Urinary bladder (tissue), 4 donors: Measurements from ENCODE around the gene E2F1. TPM values are rescaled to one million over a fixed set of nuclear protein-coding genes. Genes with fewer than 3 reads are reported as not detected.

Experiments
- DNase-seq: peaks from one replicate; pipeline ENCODE4 v3.0.0-alpha.2; 2015; ENCODE audit errors: extremely low spot score
- H3K27ac ChIP-seq: one replicate; pipeline ENCODE4 v1.5.1; 2013; ENCODE audit warnings: low read depth, mild to moderate bottlenecking, moderate library complexity
- H3K36me3 ChIP-seq: one replicate; pipeline ENCODE4 v1.6.1; 2013; ENCODE audit warnings: mild to moderate bottlenecking, moderate library complexity; ENCODE audit not compliant: insufficient read depth
- H3K4me1 ChIP-seq: one replicate; pipeline ENCODE4 v1.6.1; 2013; ENCODE audit warnings: mild to moderate bottlenecking, moderate library complexity; ENCODE audit not compliant: insufficient read depth
- H3K4me3 ChIP-seq: one replicate; pipeline ENCODE4 v1.5.1; 2013; ENCODE audit warnings: low read depth, low read length
- WGBS: extraction: QIAGEN DNeasy Blood & Tissue Kit; methylation state at CpG from one replicate; pipeline ENCODE4 v1.1.7; 2013; 5-methylcytosine and 5-hydroxymethylcytosine counted together
- polyA plus RNA-seq: library from polyadenylated mRNA; stranded (reverse); fragments of 200-250 nt; gene quantifications from one replicate; pipeline ENCODE4 v1.2.3, GENCODE V29; 2013
- total RNA-seq: library from RNA; depleted of rRNA; stranded (reverse); fragments of >200 nt; gene quantifications from one replicate; pipeline ENCODE4 v1.2.3, GENCODE V29; 2014
- donor health status: healthy with polysubstance abuse.
- donor health status: healthy.

E2F1 gene
- total and polyA plus RNA-seq, 2 donors, result 3.5 to 6.6 TPM

DNA sequence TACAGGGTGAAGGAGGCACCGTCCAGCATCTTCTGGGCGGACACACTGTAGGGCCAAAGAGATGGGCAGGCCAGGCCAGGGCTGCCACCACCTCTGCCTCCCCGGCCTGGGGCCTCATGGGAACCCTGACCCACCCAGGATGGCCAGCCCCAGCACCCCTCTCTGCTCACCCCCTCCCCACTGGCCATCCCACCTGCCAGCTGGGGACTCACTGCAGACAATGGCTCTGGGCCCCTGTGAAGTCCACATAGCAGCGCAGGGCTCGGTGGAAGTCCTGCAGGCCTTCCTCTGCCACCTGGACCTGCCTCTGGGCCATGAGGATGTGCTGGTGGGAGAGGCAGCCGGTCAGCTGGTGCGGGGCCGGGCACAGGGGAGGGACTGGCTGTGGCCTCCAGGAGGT is 27.7 kb downstream of the E2F1 start:
- 96% methylated on average over 8 of the region's 8 CpGs for WGBS
- Histone ChIP-seq H3K27ac (no peak overlapping the region), H3K36me3 (peaks cover 6% of the 10 kb centered on the region), H3K4me3 (no peak overlapping the region), H3K4me1 (no peaks in the 10 kb centered on the region)
- DNase-seq, result no peak

DNA sequence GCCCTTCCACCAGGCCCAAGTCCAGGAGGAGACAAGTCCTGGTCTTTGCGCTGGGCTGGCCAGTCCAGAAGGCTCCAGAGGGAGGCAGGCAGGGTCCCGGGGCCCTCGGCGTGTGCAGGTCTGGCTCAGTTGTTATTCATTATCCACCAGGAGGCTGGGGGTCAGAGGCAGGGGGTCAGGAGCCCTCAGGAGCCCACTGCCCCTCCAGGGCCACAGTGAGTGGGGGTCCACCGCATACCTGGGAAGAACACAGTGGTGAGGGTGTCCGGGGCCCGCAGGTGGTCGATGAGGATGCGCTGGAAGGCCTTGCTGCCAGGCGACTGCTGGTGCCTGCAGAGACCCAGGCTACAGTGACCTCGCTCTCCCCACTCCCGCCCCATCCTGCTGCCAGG is 28.5 kb downstream of the E2F1 start:
- WGBS, result 94% methylated on average over 12 of the region's 12 CpGs
- H3K4me3 ChIP-seq, result no peak overlapping the region
- no peak overlapping the region for H3K27ac ChIP-seq
- no peaks in the 10 kb centered on the region for H3K4me1 ChIP-seq
- H3K36me3 ChIP-seq, result peaks cover 6% of the 10 kb centered on the region
- no peak for DNase-seq

DNA sequence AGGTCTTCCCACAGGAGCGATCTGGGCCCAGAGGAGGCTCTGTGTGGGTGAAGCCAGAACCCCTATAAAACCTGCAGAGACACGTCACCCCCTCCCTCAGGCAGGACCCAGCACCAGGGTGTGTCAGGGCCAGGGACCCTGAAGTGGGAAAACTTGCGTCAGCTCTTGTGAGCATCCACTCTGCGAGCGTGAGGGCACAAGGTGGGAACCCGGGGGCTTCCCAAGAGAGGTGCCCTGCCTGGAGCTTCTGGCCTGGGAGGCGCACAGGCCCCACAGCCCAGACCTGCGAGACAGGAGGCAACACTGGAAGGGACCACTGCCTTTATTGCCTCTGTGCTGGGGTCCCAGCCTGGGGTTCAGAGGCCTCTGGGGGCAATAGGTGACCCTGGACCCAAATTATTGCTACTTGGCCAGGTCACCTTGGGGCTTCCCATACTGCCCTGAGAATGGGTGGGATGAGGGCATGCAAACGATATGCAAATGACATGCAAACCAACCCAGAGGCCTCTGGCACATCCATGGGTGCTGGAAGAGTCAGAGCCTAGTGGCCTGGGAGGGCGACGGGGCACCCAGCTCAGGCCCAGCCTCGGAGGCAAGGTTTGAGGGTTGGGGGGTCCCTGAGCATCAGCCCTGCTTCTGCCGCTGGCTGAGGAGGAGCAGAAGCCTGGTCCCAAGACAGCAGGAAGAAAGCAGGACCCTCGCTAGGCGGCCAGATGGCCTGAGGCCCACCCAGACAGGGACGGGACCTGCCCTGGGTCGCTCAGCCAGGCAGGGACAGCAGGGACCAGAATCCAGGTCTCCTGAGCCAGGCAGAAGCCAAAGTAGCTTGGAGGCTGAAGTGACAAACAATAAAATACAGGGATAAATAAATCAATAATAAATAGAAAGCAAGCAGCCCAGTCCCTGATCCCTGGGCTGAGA is 29.1 kb downstream of the E2F1 start:
- WGBS, result 92% methylated on average over 17 of the region's 17 CpGs
- H3K4me3 ChIP-seq, result no peak overlapping the region
- H3K4me1 ChIP-seq, result no peaks in the 10 kb centered on the region
- H3K27ac ChIP-seq, result no peak overlapping the region
- peaks cover 6% of the 10 kb centered on the region for H3K36me3 ChIP-seq
- no peak for DNase-seq

DNA sequence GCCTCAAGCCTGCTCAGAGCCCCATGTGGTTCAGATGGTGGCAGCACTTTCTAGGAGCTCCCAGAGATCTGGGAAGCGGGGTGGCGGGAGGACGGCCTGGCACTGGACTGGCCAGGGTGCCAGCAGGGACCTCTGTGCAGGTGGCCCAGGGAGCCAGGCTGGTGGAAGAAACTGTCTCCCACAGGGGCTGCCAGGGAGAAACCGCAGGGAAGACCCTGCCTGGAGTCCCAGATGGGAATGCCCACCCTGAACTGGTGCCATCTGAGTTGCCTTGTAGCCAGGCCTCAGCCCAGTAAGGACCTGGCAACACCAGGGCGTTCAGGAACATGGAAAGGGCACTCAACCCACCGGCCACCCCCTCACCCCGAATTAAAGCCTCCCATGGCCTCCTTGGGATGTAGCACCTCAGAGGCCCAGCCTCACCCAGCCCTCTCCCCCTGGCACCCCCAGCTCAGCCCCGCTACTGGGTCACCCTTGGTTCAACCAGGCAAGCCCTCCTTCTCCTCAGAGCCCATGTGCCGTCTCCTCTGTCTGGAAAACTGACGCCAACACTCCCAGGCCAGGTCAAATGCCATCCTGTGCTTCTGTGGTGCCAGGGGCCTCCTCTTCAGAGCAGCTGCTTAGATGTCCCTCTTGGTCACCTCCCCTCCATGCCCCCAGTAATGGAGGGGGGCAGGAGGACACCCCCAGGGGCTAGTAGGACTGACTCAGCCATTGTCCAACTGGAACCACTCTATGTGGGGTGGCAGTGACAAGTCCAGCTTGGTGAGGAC is 30.0 kb downstream of the E2F1 start:
- DNase-seq, result no peak
- WGBS, result 95% methylated on average over 10 of the region's 10 CpGs
- Histone ChIP-seq H3K36me3 (peaks cover 6% of the 10 kb centered on the region), H3K4me1 (no peaks in the 10 kb centered on the region), H3K4me3 (no peak overlapping the region), H3K27ac (no peak overlapping the region)

DNA sequence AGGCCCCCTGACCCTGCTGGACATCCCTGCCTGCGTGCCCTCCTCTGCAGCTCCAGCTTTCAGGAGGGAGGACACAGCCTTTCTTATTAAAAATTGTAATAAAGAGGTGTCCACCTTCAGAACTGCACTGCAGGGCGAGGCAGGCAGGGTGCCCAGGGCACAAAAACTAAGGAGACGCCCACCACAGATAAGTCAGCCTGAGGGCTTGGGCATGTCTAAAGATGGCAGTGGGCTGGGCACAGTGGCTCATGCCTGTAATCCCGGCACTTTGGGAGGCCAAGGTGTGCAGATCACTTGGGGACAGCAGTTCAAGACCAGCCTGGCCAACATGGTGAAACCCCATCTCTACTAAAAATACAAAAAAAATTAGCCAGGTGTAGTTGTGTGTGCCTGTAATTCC is 31.0 kb downstream of the E2F1 start:
- Histone ChIP-seq H3K4me3 (no peak overlapping the region), H3K36me3 (peaks cover 6% of the 10 kb centered on the region), H3K4me1 (no peaks in the 10 kb centered on the region), H3K27ac (no peak overlapping the region)
- 50% methylated on average over 4 of the region's 4 CpGs for WGBS
- no peak for DNase-seq

DNA sequence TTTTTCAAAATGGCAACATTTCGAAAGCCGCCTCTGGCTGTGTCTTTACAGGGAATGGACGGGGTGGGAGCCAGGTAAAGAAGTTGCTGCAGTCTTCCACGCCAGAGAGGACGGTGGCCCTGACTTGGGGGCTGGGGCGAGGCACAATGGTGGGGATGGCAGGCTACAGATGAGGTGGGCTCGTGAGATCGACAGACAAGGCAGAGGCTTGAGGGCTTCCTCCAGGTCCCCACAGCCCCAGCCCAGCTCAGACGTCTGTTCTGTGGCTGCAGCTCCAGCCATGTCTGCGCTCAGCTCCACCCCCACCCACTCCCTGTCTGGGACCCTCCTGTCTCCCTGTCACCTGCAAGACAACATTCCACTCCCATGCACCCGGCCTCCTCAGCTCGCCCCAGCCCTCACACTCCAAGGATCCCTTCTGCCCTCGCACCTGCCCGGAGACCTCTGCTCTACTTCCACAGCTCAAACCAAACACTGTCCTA is 31.5 kb downstream of the E2F1 start:
- Histone ChIP-seq H3K27ac (no peak overlapping the region), H3K36me3 (peaks cover 6% of the 10 kb centered on the region), H3K4me1 (no peaks in the 10 kb centered on the region), H3K4me3 (no peak overlapping the region)
- WGBS, result 67% methylated on average over 14 of the region's 14 CpGs
- no peak for DNase-seq

DNA sequence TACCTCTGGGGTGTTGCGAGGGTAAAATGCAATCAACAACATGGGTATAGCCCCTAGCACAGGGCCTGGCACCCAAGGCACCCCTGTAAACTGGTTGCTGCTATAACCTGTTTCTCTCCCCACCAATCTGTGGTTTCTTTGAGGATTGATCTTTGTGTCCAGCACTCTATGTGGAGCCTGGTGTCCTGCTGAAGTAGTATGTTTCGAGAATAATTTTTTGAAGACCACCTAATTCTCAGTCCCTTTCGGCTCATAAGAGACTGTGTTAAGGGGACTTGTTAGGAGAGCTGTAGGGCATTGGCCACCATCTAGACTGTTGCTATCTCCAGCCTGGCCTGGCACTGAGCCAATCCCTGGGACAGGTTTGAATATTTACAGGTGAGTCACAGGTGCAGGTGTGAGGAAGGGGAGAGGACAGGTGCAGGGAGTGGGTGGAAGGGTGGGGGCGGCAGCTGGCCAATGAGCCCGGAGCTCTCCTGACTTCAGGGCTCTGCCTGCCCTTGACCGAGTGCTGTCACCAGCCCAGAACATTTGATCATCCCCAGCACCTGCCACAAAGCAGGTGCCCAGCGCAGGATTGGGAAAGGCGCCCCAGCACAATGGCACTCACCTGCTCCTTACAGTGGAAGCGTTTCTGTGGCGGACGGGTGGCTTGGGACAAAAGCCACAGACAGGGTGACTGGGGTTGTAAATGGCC is 32.1 kb downstream of the E2F1 start:
- 80% methylated on average over 11 of the region's 11 CpGs for WGBS
- H3K4me1 ChIP-seq, result no peaks in the 10 kb centered on the region
- no peak for DNase-seq
- H3K36me3 ChIP-seq, result peaks cover 4% of the 10 kb centered on the region
- H3K27ac ChIP-seq, result no peak overlapping the region
- H3K4me3 ChIP-seq, result no peak overlapping the region

DNA sequence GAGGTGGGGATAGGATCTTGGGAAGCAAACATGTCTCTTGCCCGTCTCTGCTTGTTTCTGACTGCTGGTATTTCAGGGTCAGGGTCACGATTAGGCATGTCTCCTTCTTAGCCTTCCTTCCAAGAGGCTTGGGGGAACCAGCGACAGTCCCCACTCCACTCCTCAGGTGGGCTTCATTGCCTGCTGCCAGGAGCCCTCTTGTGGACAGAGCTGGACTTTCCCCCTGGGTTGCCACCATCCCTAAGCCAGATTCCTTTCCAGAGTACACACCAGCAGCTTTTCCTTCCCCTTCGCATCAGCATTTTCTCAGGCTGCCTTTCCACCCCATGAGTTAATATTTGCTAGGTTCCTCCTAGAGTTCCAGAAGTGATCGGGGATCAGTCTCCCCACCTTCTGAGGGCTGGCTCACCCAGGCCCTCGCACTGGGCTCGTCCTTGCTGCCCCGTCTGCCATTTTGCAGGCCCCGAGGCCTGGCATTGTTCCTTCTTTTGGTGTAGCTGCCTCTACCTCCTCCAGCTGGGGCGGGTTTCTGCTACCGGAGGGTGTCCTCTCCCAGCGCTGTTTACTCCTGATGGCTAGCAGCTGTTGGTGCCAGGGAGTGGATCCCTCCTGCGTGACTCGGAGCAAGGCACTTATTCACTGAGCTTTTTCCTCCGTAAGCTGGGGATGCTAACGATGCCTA is 32.8 kb downstream of the E2F1 start:
- H3K4me3 ChIP-seq, result no peak overlapping the region
- H3K36me3 ChIP-seq, result no peaks in the 10 kb centered on the region
- no peaks in the 10 kb centered on the region for H3K4me1 ChIP-seq
- WGBS, result 22% methylated on average over 16 of the region's 16 CpGs
- H3K27ac ChIP-seq, result no peak overlapping the region
- DNase-seq, result no peak

DNA sequence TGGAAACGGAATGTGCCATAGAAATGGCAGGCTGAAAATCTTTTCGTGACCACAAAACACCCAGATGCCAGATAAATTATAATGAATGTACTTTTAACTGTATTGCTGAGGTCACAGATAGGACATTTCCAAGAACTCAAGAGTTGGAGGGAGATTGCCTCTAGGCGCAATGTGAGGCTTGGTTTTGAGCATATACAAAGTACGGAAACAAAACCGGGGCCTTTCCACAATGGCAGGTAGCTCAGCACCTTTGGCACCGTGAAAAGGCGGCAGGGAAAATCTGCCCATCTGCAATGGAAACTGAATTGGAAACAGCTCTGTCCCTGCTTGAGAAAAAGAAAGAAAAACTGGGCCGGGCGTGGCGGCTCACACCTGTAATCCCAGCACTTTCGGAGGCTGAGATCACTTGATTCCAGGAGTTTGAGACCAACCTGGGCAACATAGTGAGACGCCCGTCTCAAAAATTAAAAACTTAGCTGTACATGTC is 34.6 kb downstream of the E2F1 start:
- no peaks in the 10 kb centered on the region for H3K4me1 ChIP-seq
- H3K4me3 ChIP-seq, result no peak overlapping the region
- WGBS, result 80% methylated on average over 13 of the region's 13 CpGs
- no peak for DNase-seq
- no peaks in the 10 kb centered on the region for H3K36me3 ChIP-seq
- peak overlapping the region; percentile 19 for H3K27ac ChIP-seq

DNA sequence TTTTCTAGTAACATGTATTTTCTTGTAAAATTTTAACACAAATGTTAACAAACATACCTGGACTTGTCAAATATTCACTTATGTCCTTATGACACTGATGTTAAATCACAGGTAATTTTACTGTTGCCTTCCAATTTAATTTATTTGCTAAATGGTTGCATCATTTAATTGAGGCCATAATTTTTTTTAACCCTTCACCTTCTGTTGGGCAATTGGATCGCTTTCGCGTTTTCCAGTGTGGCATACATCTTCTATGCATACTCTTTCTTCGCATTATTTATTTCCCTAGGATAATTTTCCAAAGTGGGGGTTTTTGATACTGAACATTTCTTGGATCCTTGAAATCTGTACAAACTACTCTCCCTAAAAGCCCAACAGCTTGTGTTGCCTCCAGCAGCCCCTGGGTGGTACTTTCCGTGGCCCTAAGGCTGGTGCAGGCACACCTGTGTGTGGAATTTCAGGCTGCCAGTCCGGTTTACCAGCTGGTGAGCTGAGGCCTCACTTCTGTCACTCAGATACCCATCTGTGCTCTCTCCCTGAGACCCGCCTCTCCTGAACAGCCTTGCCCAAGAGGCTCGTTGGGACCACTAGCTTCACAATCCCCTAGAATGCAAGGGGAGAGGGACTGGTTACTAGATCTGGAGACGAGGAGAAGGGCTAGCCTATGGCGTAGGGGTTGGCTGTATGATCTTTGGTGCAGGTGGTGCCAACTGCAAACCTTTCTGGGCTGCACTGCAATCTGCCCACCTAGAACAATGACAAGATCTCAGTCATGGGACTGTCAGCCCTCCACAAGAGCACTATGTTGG is 35.2 kb downstream of the E2F1 start:
- H3K36me3 ChIP-seq, result no peaks in the 10 kb centered on the region
- WGBS, result 74% methylated on average over 10 of the region's 10 CpGs
- no peak for DNase-seq

DNA sequence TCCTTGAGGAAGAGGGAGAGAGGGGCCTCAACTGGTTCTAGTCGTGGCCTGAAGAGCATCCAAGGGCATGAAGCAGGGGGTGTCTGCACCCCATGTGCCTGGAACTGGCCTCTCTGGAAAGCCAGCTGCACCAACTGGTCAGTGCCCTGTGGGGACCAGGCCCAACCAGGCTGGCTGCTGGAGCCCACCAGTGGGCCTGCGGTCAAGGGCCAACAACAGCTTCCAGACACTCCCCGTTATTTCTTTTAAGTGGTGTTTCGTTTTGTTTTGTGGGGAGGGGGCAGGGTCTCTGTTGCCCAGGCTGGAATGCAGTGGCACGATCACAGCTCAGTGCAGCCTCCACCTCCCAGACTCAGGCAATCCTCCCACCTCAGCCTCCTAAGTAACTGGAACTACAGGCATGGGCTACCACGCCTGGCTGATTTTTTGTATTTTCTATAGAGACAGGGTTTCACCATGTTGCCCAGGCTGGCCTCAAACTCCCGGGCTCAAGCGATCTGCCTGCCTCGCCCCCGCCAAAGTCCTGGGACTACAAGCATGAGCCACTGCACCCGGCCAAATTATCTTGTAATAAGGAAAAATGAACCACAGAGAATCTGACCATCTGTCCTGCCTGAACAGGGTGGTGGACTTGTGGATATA is 36.0 kb downstream of the E2F1 start:
- no peaks in the 10 kb centered on the region for H3K36me3 ChIP-seq
- peak overlapping the region; percentile 38 for H3K27ac ChIP-seq
- WGBS, result 83% methylated on average over 11 of the region's 11 CpGs
- DNase-seq, result no peak
- H3K4me3 ChIP-seq, result no peak overlapping the region
- no peaks in the 10 kb centered on the region for H3K4me1 ChIP-seq

More for the DNA sequence above, 35.2 kb downstream of the E2F1 start:
- H3K4me3 ChIP-seq, result no peak overlapping the region
- H3K4me1 ChIP-seq, result no peaks in the 10 kb centered on the region
- no peak overlapping the region for H3K27ac ChIP-seq

DNA sequence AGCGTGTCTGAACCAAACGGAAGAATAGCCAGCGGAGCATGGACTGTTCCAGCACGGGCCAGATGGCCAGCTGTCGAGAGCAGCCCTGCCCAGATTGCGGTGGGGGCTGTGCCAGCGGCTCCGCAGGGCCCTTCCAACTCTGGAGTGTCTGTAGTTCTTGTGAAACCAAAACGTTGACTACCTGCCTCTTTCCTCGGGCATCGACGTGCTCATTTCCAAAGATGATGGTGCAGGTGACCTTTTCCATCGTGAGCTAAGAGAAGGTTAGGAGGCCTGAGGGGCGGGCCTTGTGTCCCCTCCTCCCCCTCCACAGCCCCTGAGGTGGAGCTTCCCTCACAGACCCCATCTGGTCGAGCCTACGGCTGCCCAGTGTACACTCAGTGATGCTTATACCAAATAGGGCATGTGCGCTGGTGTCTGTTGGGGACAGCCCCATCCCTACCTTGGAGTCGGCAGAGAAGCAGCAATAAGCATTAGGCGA is 36.9 kb downstream of the E2F1 start:
- 46% methylated on average over 19 of the region's 19 CpGs for WGBS
- H3K36me3 ChIP-seq, result no peaks in the 10 kb centered on the region
- no peak for DNase-seq
- no peak overlapping the region for H3K27ac ChIP-seq
- H3K4me1 ChIP-seq, result no peaks in the 10 kb centered on the region
- H3K4me3 ChIP-seq, result no peak overlapping the region
